DND-41 (cell line): ENCODE measurements around the gene HIC2.
"Not testable (repeated sequence)": the region's sequence is repeated elsewhere in the genome, so short reads cannot be mapped to it uniquely, and the experiment has no call there.

Experiments
- ATAC-seq: fragments of 200-7000 bp; cut with Tn5 transposase; 3 replicates; pipeline ENCODE4 v1.9.1; 2021; ENCODE audit warnings: low read depth; ENCODE audit not compliant: insufficient read depth
- DNase-seq: peaks from one replicate; pipeline ENCODE4 v3.0.0-alpha.2; 2020
- H2AFZ ChIP-seq: 2 replicates; pipeline ENCODE4 v1.6.0; 2012; ENCODE audit warnings: low read depth, low read length
- H3K27ac ChIP-seq: 2 replicates; pipeline ENCODE4 v1.5.1; 2012; ENCODE audit warnings: low read length, inconsistent platforms
- H3K27me3 ChIP-seq: fragments of 200-600 bp; sonication (generic); 2 replicates; pipeline ENCODE4 v1.6.0; 2012; ENCODE audit warnings: low read length, mild to moderate bottlenecking, inconsistent platforms; ENCODE audit not compliant: insufficient read depth, poor library complexity
- H3K36me3 ChIP-seq: 2 replicates; pipeline ENCODE4 v1.5.1; 2012; ENCODE audit warnings: low read length, inconsistent platforms; ENCODE audit not compliant: insufficient read depth
- H3K4me1 ChIP-seq: 2 replicates; pipeline ENCODE4 v1.5.1; 2012; ENCODE audit warnings: mild to moderate bottlenecking, low read length; ENCODE audit not compliant: insufficient read depth
- H3K4me2 ChIP-seq: 2 replicates; pipeline ENCODE4 v1.6.0; 2012; ENCODE audit warnings: mild to moderate bottlenecking, moderate library complexity, low read length, inconsistent platforms; ENCODE audit not compliant: insufficient read depth
- H3K4me3 ChIP-seq, 2 experiments: fragments of 200-600 bp in 1 of 2; shearing (Covaris generic) in 1 of 2; 2 replicates each; pipeline ENCODE4 v1.5.1; 2012 to 2016; ENCODE audit warnings: inconsistent platforms in 2 of 2, low read length in 2 of 2, mild to moderate bottlenecking in 2 of 2, low read depth in 1 of 2, moderate library complexity in 1 of 2
- H3K79me2 ChIP-seq: 2 replicates; pipeline ENCODE4 v1.6.0; 2012; ENCODE audit warnings: low read length, inconsistent platforms; ENCODE audit not compliant: insufficient read depth
- H3K9ac ChIP-seq: 2 replicates; pipeline ENCODE4 v1.6.0; 2012; ENCODE audit warnings: low read depth, mild to moderate bottlenecking, inconsistent platforms, low read length, moderate library complexity
- H3K9me3 ChIP-seq: 2 replicates; pipeline ENCODE4 v1.5.1; 2012; ENCODE audit warnings: low read length, moderate library complexity, mild to moderate bottlenecking, inconsistent platforms; ENCODE audit not compliant: insufficient read depth, severe bottlenecking
- H4K20me1 ChIP-seq: 2 replicates; pipeline ENCODE4 v1.6.0; 2012; ENCODE audit warnings: low read length; ENCODE audit not compliant: insufficient read depth

HIC2 gene

DNA sequence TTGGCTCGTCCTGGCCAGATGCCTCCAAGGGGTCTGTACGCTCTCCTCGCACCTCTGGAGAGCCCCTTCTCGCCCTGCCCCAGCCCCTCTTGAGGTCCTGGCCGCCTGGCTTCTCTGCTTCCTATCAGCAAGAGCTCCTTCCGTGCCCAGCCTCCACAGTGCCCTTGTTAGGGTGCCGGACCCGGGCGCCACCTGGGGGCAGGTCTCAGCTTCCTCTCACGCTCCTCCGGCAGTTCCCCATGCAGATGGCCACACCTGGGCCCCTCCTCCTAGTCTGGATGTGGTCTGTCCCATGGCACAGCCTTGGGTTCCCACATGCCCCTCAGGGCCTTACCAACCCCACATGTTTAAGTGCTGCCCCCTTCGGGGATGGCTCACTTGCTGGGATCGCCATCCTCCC, 56.5 kb downstream of the HIC2 start:
- H3K9ac ChIP-seq, H3K4me1 ChIP-seq, H3K36me3 ChIP-seq, H3K27ac ChIP-seq, H3K27me3 ChIP-seq, H3K4me3 ChIP-seq, H3K4me2 ChIP-seq, ATAC-seq, H4K20me1 ChIP-seq, H2AFZ ChIP-seq, DNase-seq, H3K9me3 ChIP-seq, H3K79me2 ChIP-seq: not testable (repeated sequence)

DNA sequence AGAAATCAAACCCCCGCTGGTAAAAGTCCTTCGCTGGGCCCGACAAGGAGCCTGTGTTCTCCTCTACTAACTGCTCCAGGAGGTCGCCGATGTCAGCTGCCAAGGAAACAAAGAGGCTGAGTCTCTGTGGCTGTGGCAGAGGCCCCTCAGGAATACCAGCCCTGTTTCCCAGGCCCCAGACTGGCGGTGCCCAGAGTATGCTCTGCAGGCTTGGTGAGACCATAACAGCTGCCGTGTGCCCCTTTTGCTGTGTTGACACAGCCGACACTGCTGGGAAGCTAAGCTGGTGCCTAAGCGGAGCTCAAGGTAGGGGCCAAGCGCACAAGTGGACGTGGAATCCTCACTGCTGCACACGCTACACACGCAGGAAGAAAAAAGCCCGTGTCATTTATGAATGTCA, 66.9 kb downstream of the HIC2 start:
- not testable (repeated sequence) for H3K4me2 ChIP-seq, H3K36me3 ChIP-seq, H3K4me3 ChIP-seq, H3K4me1 ChIP-seq, H4K20me1 ChIP-seq, H3K9ac ChIP-seq, H3K9me3 ChIP-seq, H3K27me3 ChIP-seq, DNase-seq, H2AFZ ChIP-seq, H3K27ac ChIP-seq, H3K79me2 ChIP-seq, ATAC-seq

DNA sequence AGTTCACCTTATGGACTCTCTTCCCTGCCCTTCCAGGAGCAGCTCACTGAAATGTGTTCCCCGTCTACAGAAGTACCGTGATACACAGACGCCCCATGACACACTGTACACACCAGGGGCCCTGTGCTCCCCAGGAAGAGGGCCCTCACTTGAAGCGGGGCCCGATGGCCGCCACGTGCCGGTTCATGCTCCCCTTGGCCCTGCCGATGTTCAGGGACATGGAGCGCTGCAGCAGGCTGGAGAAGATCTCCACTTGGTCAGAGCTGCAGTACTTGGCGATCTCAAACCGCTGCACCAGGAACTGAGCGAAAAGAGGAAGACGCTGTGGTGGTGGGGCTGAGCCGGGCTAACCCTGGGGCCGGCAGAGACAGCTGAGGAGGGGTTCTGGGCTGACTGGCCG, 70.6 kb downstream of the HIC2 start:
- not testable (repeated sequence) for H3K36me3 ChIP-seq, H2AFZ ChIP-seq, H3K9ac ChIP-seq, ATAC-seq, DNase-seq, H4K20me1 ChIP-seq, H3K4me2 ChIP-seq, H3K27ac ChIP-seq, H3K27me3 ChIP-seq, H3K4me1 ChIP-seq, H3K4me3 ChIP-seq, H3K9me3 ChIP-seq, H3K79me2 ChIP-seq

DNA sequence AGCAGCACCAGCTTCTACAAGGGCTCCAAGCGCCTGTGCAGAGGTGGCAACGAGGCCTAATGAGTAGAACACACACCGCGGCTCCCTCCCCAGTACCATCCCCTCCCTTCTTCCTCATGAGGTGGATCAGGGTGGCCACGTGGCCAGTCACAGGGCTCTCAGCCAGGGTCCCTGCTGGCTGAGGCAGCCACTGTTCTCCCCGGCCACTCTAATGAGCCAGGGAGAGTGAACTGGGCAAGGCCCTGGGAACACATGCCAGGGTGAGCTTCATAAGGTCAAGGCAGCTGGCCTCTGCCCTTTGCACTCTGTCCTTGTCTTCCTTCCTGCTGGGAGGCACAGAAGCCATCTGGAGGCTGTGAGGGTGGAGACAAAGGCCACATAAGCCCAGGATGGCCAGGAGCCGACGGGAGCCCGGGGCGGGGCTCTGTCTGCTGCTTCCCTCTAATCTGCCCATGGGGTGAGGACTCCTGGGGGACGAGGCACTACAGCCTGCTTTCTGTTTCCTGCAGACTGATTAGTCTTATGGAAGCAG, 72.0 kb downstream of the HIC2 start:
- not testable (repeated sequence) for H4K20me1 ChIP-seq, H3K4me3 ChIP-seq, H3K27me3 ChIP-seq, H3K79me2 ChIP-seq, H3K4me1 ChIP-seq, H3K4me2 ChIP-seq, H3K36me3 ChIP-seq, H3K9me3 ChIP-seq, H3K9ac ChIP-seq, H3K27ac ChIP-seq, ATAC-seq, H2AFZ ChIP-seq, DNase-seq

DNA sequence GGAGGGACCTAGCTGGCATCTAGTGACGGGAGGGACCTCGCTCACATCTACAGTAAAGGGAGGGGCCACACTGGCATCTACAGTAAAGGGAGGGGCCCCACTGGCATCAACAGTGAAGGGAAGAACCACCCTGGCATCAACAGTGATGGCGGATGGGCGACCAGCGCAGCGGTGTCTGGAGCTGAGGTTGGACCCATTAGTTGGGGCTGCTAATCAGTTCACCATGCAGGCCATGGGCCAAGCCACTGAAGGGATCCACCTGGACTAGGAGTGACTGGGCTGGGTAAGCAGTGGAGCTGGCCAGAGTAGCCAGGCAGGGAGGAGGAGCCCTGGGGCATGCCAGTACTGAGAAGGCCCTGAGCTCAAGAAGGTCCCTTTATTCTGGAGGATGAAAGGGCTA, 73.4 kb downstream of the HIC2 start:
- not testable (repeated sequence) for H3K4me1 ChIP-seq, H3K4me2 ChIP-seq, DNase-seq, H3K9ac ChIP-seq, H3K36me3 ChIP-seq, H3K27me3 ChIP-seq, H3K79me2 ChIP-seq, H2AFZ ChIP-seq, H3K4me3 ChIP-seq, H4K20me1 ChIP-seq, ATAC-seq, H3K9me3 ChIP-seq, H3K27ac ChIP-seq

DNA sequence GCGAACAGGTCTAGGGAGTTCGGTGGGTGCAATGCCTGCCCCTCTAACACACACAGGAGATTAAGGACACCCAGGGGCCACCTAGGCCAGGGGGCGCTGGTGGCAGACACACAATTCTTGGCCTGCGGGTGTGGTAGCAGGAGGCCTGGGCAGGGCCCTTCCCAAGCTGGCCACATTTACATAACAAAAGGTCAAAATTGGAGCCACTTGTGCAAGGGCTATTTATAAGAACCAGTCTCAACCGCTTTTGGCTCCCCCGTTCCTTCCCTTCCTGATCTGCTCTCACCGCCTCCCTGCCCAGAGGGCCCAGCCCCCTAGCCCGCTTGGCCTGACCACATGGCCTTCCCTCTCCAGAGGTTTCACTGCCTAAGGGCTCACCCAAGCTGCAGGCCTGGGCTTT, 75.1 kb downstream of the HIC2 start:
- H3K27ac ChIP-seq, H2AFZ ChIP-seq, ATAC-seq, H3K4me1 ChIP-seq, H3K36me3 ChIP-seq, H3K9me3 ChIP-seq, H3K4me3 ChIP-seq, H3K79me2 ChIP-seq, DNase-seq, H3K9ac ChIP-seq, H4K20me1 ChIP-seq, H3K4me2 ChIP-seq, H3K27me3 ChIP-seq: not testable (repeated sequence)

DNA sequence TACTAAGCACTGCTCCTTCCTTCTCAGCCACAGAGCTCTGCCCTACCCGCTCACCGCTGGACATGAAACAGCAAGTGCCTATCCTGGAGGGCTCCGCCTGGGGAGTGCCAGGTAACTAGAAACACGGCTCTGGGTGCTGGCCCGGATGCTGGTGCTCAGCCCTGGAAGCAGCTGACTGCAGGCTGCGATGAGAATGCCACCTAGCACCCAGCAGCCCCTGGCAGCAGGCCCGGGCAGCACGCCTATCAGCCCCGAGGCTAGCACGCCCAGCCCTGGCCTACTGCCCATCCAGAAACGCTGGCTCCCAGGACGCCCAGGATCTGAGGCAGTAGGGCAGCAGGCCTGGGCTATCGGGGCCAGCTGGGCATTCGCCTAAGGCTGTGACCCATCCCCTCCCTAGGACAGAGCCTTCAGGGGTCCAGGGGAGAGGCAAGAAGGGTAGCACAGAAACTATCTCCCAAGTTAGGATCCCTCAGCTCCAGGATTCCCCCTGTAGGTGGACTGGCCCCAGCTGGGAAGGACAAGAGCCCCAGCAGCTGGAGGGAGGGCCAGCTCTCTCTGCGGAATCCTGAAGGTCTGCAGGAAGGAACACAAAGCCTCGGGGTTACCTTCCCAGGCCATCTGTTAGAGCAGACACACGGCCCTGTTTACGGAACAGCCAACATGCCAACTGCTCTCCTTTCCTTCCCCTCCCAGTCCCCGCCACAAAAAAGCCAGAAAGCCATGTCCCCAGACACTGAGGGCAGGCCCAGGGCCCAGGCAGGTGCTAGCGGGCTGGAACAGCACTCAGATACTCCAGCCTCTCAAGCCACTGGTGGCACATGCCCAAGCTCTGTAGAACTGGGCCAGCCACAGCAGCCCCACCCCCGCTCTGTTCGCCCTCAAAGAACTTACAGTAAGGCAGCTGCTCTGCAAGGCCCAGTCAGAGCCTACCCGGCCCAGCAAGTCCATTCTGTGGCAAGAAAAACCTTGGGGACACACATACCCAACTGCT, 76.9 kb downstream of the HIC2 start:
- not testable (repeated sequence) for H3K4me3 ChIP-seq, H2AFZ ChIP-seq, H3K4me1 ChIP-seq, H3K27me3 ChIP-seq, H3K36me3 ChIP-seq, DNase-seq, H3K79me2 ChIP-seq, H3K4me2 ChIP-seq, ATAC-seq, H3K27ac ChIP-seq, H3K9me3 ChIP-seq, H4K20me1 ChIP-seq, H3K9ac ChIP-seq

DNA sequence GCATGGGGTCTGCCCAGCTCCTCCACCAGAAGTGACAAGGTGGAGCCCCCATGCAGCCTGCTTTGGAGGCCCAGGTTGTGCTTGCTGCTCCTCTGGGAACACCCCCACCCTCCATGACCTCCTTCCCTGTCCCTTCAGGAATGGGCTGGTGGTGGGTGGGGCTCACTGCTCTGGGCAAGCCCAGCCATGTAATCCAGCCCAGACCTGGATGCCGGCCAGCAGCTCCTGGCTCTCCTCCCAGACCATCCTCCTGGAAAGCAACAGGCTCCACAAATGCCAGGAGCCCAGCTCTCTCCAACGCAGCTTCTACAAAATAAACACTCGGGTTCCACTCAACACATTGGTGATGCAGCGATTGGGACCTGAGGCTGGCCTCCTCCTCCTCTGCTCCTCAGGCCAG, 80.8 kb downstream of the HIC2 start:
- not testable (repeated sequence) for ATAC-seq, H3K79me2 ChIP-seq, DNase-seq, H3K9ac ChIP-seq, H3K4me1 ChIP-seq, H3K4me3 ChIP-seq, H3K27me3 ChIP-seq, H3K27ac ChIP-seq, H3K36me3 ChIP-seq, H4K20me1 ChIP-seq, H3K9me3 ChIP-seq, H2AFZ ChIP-seq, H3K4me2 ChIP-seq
